ENCODE measurements around the gene HSPB2.

GRCh38 chr11:111870113-111870512 is 42.4 kb upstream of the HSPB2 start:
- TF ChIP-seq CTCF (IDR thresholded peaks at IDR 0.05; ENCODE audit: insufficient read depth, low read length), result no peak
- no peak for TF ChIP-seq POLR2AphosphoS5 (IDR thresholded peaks at IDR 0.05; ENCODE audit: low read depth)
- TF ChIP-seq REST (IDR thresholded peaks at IDR 0.05; ENCODE audit: insufficient replicate concordance, low read depth), result no peak

All from HL-60 (cell line).